Upper lobe of right lung (tissue), 1 donor: ENCODE results near the gene MCRIP2. TPM values are rescaled to one million over a fixed set of nuclear protein-coding genes. Genes with fewer than 3 reads are reported as not detected.

Experiments used
- ATAC-seq: fragments of 200-7000 bp; cut with Tn5 transposase; one replicate; pipeline ENCODE4 v1.9.1; 2020; ENCODE audit warnings: mild to moderate bottlenecking, moderate library complexity
- DNase-seq: peaks from one replicate; pipeline ENCODE4 v3.0.0-alpha.2; 2020
- H3K27ac ChIP-seq: fragments of 200-600 bp; one replicate; pipeline ENCODE4 v1.8.0; 2022
- H3K27me3 ChIP-seq: fragments of 200-600 bp; one replicate; pipeline ENCODE4 v1.8.0; 2022; ENCODE audit warnings: mild to moderate bottlenecking
- H3K36me3 ChIP-seq: fragments of 200-600 bp; one replicate; pipeline ENCODE4 v1.8.0; 2022
- H3K4me1 ChIP-seq: fragments of 200-600 bp; one replicate; pipeline ENCODE4 v1.8.0; 2022
- H3K4me3 ChIP-seq: fragments of 200-600 bp; one replicate; pipeline ENCODE4 v1.8.0; 2022; ENCODE audit warnings: mild to moderate bottlenecking
- H3K9me3 ChIP-seq: fragments of 200-600 bp; one replicate; pipeline ENCODE4 v1.8.0; 2022
- CTCF ChIP-seq: fragments of 200-600 bp; IDR thresholded peaks from one replicate; pipeline ENCODE4 v1.8.0; 2022; ENCODE audit warnings: antibody characterized with exemption
- intact Hi-C: fragments of 100-400 bp; cut with DNase I; formaldehyde crosslinking; loops from one replicate; pipeline ENCODE4 v1.11.0; 2022
- total RNA-seq: library from RNA; stranded (reverse); fragmentation: NEBNext Ultra II Directional; extraction: Animal tissue kit (Norgen Biotek cat#: 25700); gene quantifications from one replicate; pipeline ENCODE4 v1.2.1, GENCODE V29; 2021
- donor health status: DM: no; HTN: yes; CAD: no; lungs with severe emphysema.

MCRIP2 gene
- total RNA-seq, 1 donor from 2014 or later, result 57.9 TPM

GRCh38 chr16:684071-684794, 42.6 kb downstream of the MCRIP2 start, which contains the start of gene JMJD8:
Gene JMJD8 (minus strand): TSS chr16:684334. CDS start chr16:684319, 15 bp downstream.
- peak; percentile 99 for DNase-seq
- Histone ChIP-seq H3K27me3 (no peaks in the 10 kb centered on the region), H3K9me3 (no peaks in the 10 kb centered on the region), H3K4me3 (peak within 1 kb of the TSS; percentile 75), H3K36me3 (peaks cover 17% of the 10 kb centered on the region), H3K4me1 (peaks cover 45% of the 10 kb centered on the region), H3K27ac (peak within 1 kb of the TSS; percentile 86)
- ATAC-seq, result peak; percentile 76
- no peak for TF ChIP-seq CTCF
- intact Hi-C loops, result no loop called here

- Histone ChIP-seq H3K36me3 (peaks cover 17% of the 10 kb centered on the region), H3K27ac (peak overlapping the region; percentile 86), H3K27me3 (no peaks in the 10 kb centered on the region), H3K4me1 (peaks cover 50% of the 10 kb centered on the region), H3K4me3 (peak overlapping the region; percentile 75), H3K9me3 (no peaks in the 10 kb centered on the region)
- intact Hi-C loops, result no loop called here
- TF ChIP-seq CTCF, result no peak
- no peak for DNase-seq
- ATAC-seq, result no peak
Observed at GRCh38 chr16:684961-685696, 43.5 kb downstream of the MCRIP2 start.

GRCh38 chr16:685967-686366, 44.3 kb downstream of the MCRIP2 start:
- no peak for DNase-seq

GRCh38 chr16:686459-687260, 45.0 kb downstream of the MCRIP2 start:
- intact Hi-C loops, result no loop called here
- ATAC-seq (no peak), DNase-seq (no peak)
- H3K4me3 ChIP-seq, result no peak overlapping the region
- peaks cover 14% of the 10 kb centered on the region for H3K36me3 ChIP-seq
- H3K27ac ChIP-seq, result no peak overlapping the region
- peaks cover 46% of the 10 kb centered on the region for H3K4me1 ChIP-seq
- no peaks in the 10 kb centered on the region for H3K27me3 ChIP-seq
- no peaks in the 10 kb centered on the region for H3K9me3 ChIP-seq
- no peak for TF ChIP-seq CTCF

More at GRCh38 chr16:685967-686366, 44.3 kb downstream of the MCRIP2 start:
- Histone ChIP-seq H3K4me3 (no peak overlapping the region), H3K27me3 (no peaks in the 10 kb centered on the region), H3K36me3 (peaks cover 17% of the 10 kb centered on the region), H3K4me1 (peaks cover 53% of the 10 kb centered on the region), H3K27ac (no peak overlapping the region), H3K9me3 (no peaks in the 10 kb centered on the region)
- peak; percentile 1 for ATAC-seq
- intact Hi-C loops, result no loop called here
- peak; percentile 41 for TF ChIP-seq CTCF

GRCh38 chr16:687499-687898, 45.9 kb downstream of the MCRIP2 start:
- intact Hi-C loops, result no loop called here
- Histone ChIP-seq H3K4me3 (no peak overlapping the region), H3K36me3 (peaks cover 6% of the 10 kb centered on the region), H3K27ac (no peak overlapping the region), H3K27me3 (peaks cover 4% of the 10 kb centered on the region), H3K4me1 (peaks cover 42% of the 10 kb centered on the region), H3K9me3 (no peaks in the 10 kb centered on the region)
- ATAC-seq, result no peak
- no peak for DNase-seq
- no peak for TF ChIP-seq CTCF
